AG20443 (cell line): Measurements from ENCODE around the gene RABL3.
"Not testable (repeated sequence)": the region's sequence is repeated elsewhere in the genome, so short reads cannot be mapped to it uniquely, and the experiment has no call there.

Experiments
- DNase-seq: peaks from one replicate; pipeline ENCODE4 v3.0.0; 2012; ENCODE audit warnings: low spot score, mixed read lengths

The RABL3 gene

GRCh38 chr3:120645083-120645845 is 97.1 kb downstream of the RABL3 start:
- no peak for DNase-seq

DNA sequence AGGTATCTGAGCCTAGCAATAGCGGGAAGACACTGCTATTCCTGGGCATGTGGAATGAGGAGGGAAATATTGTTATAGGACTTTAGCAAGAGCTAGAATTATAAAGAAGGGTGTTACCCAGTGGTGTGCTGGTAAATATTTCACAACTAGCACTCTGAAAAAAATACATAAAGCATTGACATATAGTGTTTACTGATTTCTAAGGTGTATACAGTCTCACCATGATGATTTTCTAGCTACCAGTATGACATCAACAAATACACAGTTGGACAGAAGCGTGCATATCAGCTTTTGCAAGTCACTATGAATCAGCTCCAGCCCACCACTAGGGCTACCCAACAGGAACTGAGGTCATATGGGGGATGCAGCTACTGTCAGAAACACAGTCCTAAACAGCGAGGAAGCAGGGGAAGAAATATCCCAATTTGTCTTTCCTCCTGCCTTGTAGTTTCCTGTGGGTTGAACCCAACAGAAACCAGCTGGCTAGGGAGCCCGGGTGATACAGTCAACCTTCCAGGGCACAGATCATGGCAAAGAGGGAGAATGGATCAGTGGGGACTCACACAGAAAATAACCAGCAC is 99.9 kb downstream of the RABL3 start:
- no peak for DNase-seq

GRCh38 chr3:120641696-120642246 is 100.5 kb downstream of the RABL3 start:
- no peak for DNase-seq

GRCh38 chr3:120640231-120640630 is 102.1 kb downstream of the RABL3 start:
- no peak for DNase-seq

- not testable (repeated sequence) for DNase-seq
Observed at GRCh38 chr3:120638820-120639219, 103.5 kb downstream of the RABL3 start.

DNA sequence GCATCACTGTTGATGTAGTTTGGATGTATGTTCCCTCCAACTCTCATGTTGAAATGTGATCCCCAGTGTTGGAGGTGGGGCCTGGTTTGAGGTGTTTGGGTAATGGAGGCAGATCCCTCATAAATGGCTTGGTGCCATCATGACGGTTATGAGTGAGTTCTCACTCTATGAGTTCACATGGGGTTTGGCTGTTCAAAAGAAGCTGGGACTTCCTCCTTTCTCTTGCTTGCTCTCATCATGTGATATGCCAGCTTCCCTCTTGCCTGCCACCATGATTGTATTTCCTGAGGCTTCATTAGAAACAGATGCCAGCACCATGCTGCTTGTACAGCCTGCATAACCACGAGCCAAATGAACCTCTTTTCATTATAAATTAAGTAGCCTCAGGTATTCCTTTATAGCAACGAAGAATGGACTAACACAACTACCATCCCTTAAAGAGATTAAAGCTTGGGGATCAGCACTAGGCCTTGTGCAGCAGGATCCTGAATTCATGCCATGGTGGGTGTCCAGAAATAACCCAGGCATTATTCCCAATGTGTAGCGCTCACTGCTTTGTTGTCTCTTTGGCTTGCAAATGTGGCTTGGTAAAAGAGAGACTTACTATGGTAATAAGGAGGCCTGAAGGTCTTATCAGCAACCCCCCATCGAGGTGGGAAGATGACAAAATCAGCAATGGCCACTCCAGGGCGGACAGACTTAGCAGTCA is 104.3 kb downstream of the RABL3 start:
- DNase-seq, result no peak

DNA sequence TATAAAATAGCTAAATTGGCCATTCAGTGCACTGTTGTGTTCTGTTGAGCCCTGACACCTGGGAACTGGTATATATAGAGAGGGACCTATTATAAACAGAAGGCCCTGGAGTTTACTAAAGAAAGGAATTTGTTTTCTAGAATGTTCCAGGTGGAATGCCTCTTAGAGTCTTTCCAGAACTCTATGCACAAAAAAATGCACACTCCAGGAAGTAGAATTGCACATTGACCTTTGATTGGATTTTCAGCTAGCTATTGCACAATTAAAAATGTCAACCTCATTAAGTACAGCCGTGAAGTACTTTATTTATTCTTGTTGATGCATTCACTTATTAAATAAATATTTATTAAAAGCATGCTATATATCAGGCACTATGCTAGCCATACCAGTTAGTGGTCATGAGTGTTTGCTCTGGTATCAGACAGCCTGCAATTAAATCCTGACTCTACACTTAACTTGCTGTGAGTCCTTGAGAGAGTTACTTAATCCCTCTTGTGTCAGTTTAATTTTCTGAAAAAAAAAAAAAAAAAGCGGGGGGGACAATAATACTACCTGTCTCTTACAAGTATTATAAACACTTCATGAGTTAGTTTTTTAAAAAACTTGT is 105.4 kb downstream of the RABL3 start:
- no peak for DNase-seq
